Smooth muscle cell (in vitro differentiated cells): ENCODE results near the gene BMP8A. TPM values are rescaled to one million over a fixed set of nuclear protein-coding genes. Genes with fewer than 3 reads are reported as not detected.

ENCODE experiments used
- DNase-seq: peaks from one replicate; lab custom pipeline; 2025; ENCODE audit not compliant: unreplicated experiment; lab: John Stamatoyannopoulos, UW
- H2AFZ ChIP-seq: fragments of 200-600 bp; sonication (generic); 2 replicates; pipeline ENCODE4 v1.6.0; 2016; ENCODE audit warnings: antibody characterized with exemption, low read depth, mild to moderate bottlenecking
- H3F3A ChIP-seq: fragments of 200-600 bp; sonication (generic); 2 replicates; pipeline ENCODE4 v1.6.0; 2017; ENCODE audit warnings: antibody characterized with exemption, low read depth
- H3K27ac ChIP-seq: fragments of 200-600 bp; sonication (generic); 2 replicates; pipeline ENCODE4 v1.5.1; 2016; ENCODE audit warnings: low read depth, mild to moderate bottlenecking
- H3K27me3 ChIP-seq: fragments of 200-600 bp; sonication (generic); 2 replicates; pipeline ENCODE4 v1.6.1; 2016; ENCODE audit warnings: low read depth, mild to moderate bottlenecking
- H3K36me3 ChIP-seq: fragments of 200-600 bp; sonication (generic); 2 replicates; pipeline ENCODE4 v1.5.1; 2016; ENCODE audit warnings: low read depth
- H3K4me1 ChIP-seq: fragments of 200-600 bp; sonication (generic); 2 replicates; pipeline ENCODE4 v1.5.1; 2016; ENCODE audit warnings: low read depth
- H3K4me2 ChIP-seq: fragments of 200-600 bp; sonication (generic); 2 replicates; pipeline ENCODE4 v1.6.0; 2016; ENCODE audit warnings: mild to moderate bottlenecking
- H3K4me3 ChIP-seq: fragments of 200-600 bp; sonication (generic); 2 replicates; pipeline ENCODE4 v1.5.1; 2016; ENCODE audit warnings: mild to moderate bottlenecking
- H3K79me2 ChIP-seq: fragments of 200-600 bp; sonication (generic); 2 replicates; pipeline ENCODE4 v1.6.0; 2016; ENCODE audit warnings: low read depth, mild to moderate bottlenecking
- H3K9ac ChIP-seq: fragments of 200-600 bp; sonication (generic); 2 replicates; pipeline ENCODE4 v1.6.0; 2016; ENCODE audit warnings: low read depth
- H3K9me3 ChIP-seq: fragments of 200-600 bp; sonication (generic); replicated peaks from 2 replicates; pipeline ENCODE4 v1.5.1; 2016; ENCODE audit warnings: low read depth
- H4K20me1 ChIP-seq: fragments of 200-600 bp; sonication (generic); 2 replicates; pipeline ENCODE4 v1.6.0; 2016; ENCODE audit warnings: low read depth
- CTCF ChIP-seq: fragments of 200-600 bp; sonication (generic); IDR thresholded peaks from 2 replicates; pipeline ENCODE4 v1.5.1; 2017; ENCODE audit warnings: borderline replicate concordance, mild to moderate bottlenecking, antibody characterized with exemption; ENCODE audit not compliant: insufficient read depth, poor library complexity, severe bottlenecking
- WGBS: methylation state at CpG from one replicate; pipeline ENCODE4 v1.1.7; 2016; ENCODE audit warnings: low lambda C conversion rate; 5-methylcytosine and 5-hydroxymethylcytosine counted together
- polyA plus RNA-seq: library from polyadenylated mRNA; unstranded; fragments of >200 nt; fragmentation: Nextera tagmentation; extraction: Ambion mirVana; gene quantifications from 2 replicates; pipeline ENCODE4 v1.2.1, GENCODE V29; 2016
- small RNA-seq: library from RNA; depleted of rRNA; stranded (forward); fragments of <200 nt; gene quantifications from one replicate; pipeline ENCODE3, GENCODE V24; 2014
- total RNA-seq: library from RNA; depleted of rRNA; stranded (reverse); fragments of >200 nt; gene quantifications from 2 replicates; pipeline ENCODE4 v1.2.3, GENCODE V29; 2014

BMP8A gene
- total and polyA plus RNA-seq, 2 experiments from 2014 or later = 0.10 to 1.4 TPM

- peaks cover 58% of the 10 kb centered on the region for H3K79me2 ChIP-seq
- H3F3A ChIP-seq = no peaks in the 10 kb centered on the region
- H3K27ac ChIP-seq = peak overlapping the region; percentile 85
- H3K4me1 ChIP-seq = peaks cover 20% of the 10 kb centered on the region
- DNase-seq = no peak
- H3K36me3 ChIP-seq = peaks cover 18% of the 10 kb centered on the region
- H4K20me1 ChIP-seq = peaks cover 64% of the 10 kb centered on the region
- H3K4me2 ChIP-seq = peak overlapping the region; percentile 99
- peak overlapping the region; percentile 97 for H3K9ac ChIP-seq
- H3K9me3 ChIP-seq = no peaks in the 10 kb centered on the region
- no peaks in the 10 kb centered on the region for H3K27me3 ChIP-seq
- H3K4me3 ChIP-seq = peak overlapping the region; percentile 97
- H2AFZ ChIP-seq = no peak overlapping the region
- TF ChIP-seq CTCF = no peak
- 27% methylated on average over 5 of the region's 5 CpGs for WGBS
These were observed 83.2 kb downstream of the BMP8A start for GRCh38 chr1:39574646-39575045.

Small RNAs within 50 kb of the gene (small RNA-seq; reads per million reads assigned to genes)
- 9.8 reads per million, percentile 77 among the genes with 10 or more reads in this experiment for gene SNORA55

Other genes starting within 250 kb of the BMP8A start
- 76.3 and 106 TPM in 2 replicates for gene PABPC4, start 85.2 kb downstream of the BMP8A start, total RNA-seq
- gene PABPC4, start 85.2 kb downstream of the BMP8A start, polyA plus RNA-seq = 67.1 and 90.3 TPM in 2 replicates
- 5.1 and 7.8 TPM in 2 replicates for gene HEYL, start 148.0 kb downstream of the BMP8A start, total RNA-seq
- 12.2 and 16.5 TPM in 2 replicates for gene HEYL, start 148.0 kb downstream of the BMP8A start, polyA plus RNA-seq
- gene NT5C1A, start 180.5 kb downstream of the BMP8A start, total RNA-seq = not detected in 2 replicates
- gene NT5C1A, start 180.5 kb downstream of the BMP8A start, polyA plus RNA-seq = not detected in 2 replicates
- gene HPCAL4, start 199.8 kb downstream of the BMP8A start, total RNA-seq = 0.04 and 0.22 TPM in 2 replicates
- 0.17 TPM in 1 of 2 replicates, not detected in the other for gene HPCAL4, start 199.8 kb downstream of the BMP8A start, polyA plus RNA-seq
- 45.1 and 47.8 TPM in 2 replicates for gene PPIE, start 247.2 kb downstream of the BMP8A start, total RNA-seq
- 62.0 and 75.9 TPM in 2 replicates for gene PPIE, start 247.2 kb downstream of the BMP8A start, polyA plus RNA-seq